ENCODE data around the gene ACOT9.

DNA sequence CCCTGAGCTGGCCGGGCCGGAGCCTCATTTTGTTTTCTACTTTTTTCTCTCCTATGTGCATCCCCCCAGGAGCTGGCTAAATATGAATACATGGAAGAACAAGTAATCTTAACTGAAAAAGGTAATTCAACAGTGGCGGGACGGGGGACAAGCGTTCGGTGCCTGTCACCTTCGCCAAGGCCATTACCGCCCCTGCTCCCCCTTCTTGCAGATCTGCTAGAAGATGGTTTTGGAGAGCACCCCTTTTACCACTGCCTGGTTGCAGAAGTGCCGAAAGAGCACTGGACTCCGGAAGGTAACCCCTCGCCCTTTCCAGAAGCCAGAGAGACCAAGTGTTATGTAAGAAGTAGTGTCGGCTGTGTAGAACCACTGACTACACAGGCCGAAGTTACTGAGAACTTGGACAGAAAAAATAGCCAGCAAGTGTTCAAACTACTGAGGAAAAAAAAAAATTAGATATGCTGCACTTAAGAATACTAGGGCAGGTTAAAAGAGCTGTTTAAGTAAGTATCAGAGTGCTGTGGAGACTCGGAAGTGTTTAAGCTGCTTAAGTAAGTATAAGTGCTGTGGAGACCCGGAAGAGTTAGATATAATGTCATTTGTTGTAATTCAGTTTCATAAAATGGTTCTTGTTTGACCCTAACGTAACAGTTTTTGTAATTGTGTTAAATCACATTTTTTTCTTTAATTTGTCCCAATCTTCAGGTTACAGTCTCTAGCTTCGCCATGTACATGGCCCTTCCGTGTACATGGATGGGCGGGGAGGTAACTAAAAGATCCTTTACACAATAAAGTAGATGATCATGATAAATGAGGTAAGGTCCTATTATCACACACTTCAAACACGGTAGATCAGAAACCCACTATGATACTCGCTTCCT lies 40.8 kb upstream of the ACOT9 start:
- TF ChIP-seq POLR2A (IDR thresholded peaks at IDR 0.05) = no peak
- TF ChIP-seq POLR2AphosphoS5 (IDR thresholded peaks at IDR 0.05) = no peak
- TF ChIP-seq CTCF (IDR thresholded peaks at IDR 0.05) = no peak
- TF ChIP-seq EP300 (IDR thresholded peaks at IDR 0.05) = no peak

Measured in gastroesophageal sphincter (tissue), 3 donors.